ENCODE measurements around the gene SMARCA4. TPM values are rescaled to one million over a fixed set of nuclear protein-coding genes. Genes with fewer than 3 reads are reported as not detected.

The SMARCA4 gene
- total RNA-seq: 74.2 and 180 TPM in 2 replicates

DNA sequence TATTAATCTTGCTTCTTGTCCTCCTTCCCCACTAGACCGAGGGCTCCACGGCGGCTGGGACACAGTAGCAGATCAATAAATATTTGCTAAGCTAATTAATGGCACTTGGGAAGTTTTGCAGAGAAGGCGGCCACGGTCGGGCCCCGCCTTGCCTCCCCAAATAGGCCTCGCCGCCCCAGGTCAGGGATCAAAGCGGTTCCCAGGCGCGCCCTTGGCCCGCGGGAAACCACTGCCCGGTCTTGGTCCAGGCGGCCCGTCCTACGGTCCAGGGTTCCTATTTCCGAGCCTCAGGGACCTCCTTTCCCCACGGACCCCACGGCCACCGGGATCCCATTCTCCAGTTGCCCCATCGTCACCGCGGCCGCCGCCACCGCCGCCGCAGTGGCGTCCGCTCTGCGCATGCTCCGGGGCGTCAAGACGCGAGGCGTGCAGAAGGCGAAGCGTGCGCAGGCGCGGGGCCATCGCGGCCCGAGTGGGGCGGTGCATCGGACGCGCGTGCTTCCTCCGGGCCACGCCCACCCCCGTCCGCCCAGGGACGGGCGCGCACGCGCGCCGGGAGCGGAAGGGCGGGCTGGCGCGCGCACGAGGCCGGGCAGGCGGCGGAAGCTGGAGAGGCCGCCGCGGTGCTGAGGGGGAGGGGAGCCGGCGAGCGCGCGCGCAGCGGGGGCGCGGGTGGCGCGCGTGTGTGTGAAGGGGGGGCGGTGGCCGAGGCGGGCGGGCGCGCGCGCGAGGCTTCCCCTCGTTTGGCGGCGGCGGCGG, at the start of gene SMARCA4:
SMARCA4 (plus strand) TSS at position 717 of the 759 bp plus-strand sequence. CDS start 23,122 bp downstream, outside the sequence.
- peak; percentile 98 for DNase-seq

DNA sequence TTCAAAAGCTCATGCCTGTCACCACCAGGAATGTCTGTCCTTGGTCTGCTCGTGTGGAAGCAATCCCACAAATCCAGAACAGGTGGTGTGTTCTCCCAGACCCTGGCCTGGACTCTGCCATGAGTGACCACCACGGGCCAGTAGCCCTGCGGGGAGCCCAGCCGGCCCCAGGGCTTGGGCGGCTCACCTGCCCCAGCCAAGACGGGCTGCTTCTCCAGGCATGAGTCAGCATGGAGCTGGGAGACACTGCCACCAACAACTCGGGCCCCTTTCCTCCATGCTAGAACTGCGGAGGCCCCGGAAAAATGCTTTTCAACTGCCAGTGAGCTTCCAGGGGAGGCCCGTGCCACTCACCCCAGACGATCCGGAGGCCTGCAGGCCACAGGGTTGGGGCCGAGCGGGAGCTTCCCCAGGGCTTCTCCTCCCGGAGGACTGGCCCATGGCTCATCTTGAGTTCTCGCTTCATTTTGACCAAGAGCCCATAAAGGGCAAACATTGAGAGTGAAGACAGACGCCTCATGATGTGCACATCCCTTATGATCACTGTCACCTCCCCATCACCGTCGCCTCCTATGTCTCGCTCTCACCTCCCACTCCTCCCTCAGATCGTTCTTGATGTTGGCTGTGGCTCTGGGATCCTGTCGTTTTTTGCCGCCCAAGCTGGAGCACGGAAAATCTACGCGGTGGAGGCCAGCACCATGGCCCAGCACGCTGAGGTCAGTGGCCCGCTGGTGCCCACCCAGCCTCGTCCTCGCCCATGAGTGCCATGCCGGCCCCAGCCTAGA, 49.1 kb upstream of the SMARCA4 start:
- DNase-seq: no peak

DNA sequence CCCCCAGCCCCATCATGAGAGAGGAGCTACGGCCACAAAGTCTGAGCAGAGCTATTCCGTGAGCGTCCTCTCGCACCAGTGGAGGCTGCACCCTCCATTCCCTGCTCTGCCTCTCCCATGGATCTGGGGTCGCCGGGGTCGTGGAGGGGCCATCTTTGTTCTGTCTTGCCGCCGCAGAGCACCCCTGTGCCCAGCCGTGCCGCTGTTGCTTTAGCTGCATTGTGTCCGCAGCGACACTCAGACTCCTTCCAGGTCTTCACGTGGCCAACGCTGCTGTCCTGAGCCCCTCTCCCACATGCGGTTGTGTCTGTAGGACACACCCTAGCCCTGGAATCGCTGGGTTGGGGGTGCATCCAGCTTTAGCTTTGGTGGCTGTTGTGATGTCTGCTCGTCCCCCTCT, 48.2 kb upstream of the SMARCA4 start:
- DNase-seq: no peak

DNA sequence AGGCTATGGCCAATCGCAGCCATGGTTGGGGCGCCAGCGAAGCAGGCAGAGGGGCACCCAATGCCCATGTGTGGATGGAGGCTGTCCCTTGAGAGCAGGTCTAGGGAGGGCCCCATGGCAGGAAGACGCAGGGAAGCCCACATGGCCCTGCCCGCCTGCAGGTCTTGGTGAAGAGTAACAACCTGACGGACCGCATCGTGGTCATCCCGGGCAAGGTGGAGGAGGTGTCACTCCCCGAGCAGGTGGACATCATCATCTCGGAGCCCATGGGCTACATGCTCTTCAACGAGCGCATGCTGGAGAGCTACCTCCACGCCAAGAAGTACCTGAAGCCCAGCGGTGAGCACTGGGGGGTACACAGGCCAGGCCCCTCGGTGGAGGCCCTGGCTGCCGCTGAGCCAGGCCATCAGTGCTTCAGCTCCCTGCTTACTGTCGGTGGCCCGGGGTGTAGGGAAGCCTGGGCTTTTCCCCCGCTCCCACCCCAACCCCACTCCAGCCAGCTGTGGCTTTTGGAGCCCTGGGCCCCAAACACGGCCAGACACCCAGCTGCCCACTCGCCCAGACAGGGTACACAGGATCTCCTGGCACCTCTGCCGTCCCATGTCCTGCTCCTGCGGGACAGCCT, 47.0 kb upstream of the SMARCA4 start:
- DNase-seq: no peak

DNA sequence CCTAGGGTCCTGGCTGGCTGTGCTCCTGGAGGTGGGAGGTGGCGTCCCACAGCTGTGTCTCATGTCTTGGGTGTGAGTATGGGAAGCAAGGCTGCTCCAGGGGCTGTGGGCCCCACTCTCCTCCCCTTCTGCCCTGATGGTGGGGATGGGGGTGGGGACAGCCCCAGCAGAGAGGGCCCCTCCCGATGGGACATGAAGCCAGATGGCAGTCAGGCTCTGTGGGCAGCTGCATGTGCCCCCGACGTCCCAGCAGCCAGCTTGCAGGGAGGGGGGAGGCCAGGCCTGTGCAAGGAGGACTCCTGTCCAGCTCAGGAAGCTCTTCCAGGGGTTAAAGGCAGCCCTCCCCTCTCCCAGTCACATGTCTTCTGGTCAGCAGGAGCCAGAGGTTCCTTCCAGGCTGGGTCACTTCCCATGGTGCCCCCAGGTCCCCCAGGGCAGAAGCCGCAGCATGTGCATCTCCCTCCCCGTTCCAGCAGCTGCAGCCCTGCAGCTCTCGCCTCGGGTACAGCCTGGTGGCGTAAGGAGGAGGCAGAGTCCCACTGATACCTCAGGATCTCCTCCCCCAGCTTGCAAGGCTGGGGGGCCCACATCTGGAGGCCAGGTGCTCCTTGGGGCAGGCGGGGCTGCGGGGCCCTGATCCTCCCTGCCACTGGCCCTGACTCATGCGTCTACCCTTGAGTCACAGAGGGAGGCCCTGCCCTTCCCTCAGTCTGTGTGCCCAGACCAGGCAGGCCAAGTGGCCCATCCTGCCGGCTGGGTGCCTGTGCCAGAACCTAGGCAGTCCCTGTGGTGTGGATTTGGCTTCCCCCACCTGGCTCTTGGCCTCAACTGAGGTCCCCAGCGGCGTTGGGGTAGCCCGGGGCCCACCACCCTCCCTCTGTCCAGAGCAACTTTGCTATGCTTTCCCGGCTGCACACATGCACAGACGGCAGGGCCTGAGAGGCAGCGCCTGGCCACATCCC, 45.4 kb upstream of the SMARCA4 start:
- DNase-seq: no peak

DNA sequence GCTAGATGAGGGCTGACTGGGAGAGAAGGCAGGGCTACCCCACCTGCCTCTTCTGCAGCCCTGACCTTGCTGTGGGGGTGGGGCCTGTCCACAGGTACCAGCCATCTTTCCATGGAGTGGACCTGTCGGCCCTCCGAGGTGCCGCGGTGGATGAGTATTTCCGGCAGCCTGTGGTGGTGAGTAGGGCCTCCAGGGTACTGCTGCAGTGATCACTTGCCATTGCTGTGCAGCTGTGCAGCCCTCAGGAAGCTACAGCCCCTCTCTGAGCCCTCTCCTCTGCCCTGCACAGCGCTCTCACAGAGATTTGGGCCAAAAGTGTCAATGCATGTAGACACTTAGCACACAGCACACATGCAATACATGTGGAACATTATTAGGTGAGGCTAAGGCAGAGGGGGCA, 44.2 kb upstream of the SMARCA4 start:
- no peak for DNase-seq

DNA sequence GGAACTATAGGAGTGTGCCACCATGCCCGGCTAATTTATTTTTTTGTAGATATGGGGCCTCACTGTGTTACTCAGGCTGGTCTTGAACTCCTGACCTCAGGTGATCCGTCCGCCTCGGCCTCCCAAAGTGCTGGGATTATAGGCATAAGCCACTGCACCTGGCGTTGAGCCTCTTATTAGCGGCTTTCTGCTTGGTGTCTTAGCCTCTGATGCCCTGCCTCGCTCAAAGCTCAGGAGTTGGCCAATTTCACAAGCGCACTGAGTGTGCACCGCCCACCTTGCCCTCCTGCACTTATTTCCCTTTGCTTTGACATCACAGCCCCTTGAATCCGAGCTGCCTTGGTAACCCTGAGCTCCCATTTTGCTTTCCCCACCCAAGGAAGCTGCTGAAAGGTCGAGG, 42.5 kb upstream of the SMARCA4 start:
- no peak for DNase-seq

DNA sequence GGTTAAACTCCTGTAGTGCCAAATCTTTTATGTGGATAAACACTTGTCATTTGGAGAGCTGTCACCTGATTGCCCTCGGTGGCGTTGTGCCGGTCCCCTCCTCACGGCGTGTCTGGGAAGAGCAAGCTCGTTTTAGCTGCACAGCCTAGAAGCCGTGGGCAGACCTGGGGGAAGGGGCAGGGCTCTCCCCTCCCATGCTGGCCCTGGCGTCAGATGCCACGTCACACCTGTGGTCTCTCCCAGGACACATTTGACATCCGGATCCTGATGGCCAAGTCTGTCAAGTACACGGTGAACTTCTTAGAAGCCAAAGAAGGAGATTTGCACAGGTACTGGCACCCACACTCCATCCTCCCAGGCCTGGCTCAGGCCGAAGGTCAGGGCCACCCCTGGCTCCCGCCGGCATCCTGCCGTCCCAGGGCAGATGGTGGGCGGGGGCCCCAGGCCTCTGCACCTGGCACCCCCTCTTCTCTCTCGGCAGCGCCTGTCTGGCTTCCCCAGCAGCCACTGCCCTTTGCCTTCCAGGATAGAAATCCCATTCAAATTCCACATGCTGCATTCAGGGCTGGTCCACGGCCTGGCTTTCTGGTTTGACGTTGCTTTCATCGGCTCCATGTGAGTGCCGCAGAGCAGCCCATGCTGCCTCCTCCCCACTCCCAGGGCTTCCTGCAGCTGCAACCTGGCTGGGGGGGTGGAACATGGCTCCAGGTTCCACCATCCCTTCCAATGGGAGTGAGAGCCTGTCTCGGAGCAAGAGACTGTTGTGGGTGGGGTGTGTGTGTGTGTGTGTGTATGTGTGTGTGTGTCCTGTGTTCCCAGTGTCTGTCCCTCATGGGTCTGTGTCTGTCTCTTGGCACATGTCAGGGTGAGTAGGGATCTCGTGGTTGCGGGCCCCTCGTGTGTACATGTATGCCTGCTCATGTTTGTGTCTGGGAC, 41.2 kb upstream of the SMARCA4 start:
- no peak for DNase-seq

DNA sequence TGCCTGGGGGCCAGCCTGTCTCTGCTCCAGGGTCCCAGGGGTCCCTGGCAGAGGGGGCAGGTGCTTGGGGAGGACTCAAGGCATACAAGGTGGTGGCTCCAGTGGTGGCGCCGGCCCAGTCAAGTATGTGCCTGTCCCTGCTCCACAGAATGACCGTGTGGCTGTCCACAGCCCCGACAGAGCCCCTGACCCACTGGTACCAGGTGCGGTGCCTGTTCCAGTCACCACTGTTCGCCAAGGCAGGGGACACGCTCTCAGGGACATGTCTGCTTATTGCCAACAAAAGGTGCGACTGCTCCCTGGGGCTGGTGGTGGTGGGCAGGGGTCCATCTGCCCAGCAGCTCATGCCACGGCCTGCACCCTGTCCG, 40.6 kb upstream of the SMARCA4 start:
- DNase-seq: no peak

DNA sequence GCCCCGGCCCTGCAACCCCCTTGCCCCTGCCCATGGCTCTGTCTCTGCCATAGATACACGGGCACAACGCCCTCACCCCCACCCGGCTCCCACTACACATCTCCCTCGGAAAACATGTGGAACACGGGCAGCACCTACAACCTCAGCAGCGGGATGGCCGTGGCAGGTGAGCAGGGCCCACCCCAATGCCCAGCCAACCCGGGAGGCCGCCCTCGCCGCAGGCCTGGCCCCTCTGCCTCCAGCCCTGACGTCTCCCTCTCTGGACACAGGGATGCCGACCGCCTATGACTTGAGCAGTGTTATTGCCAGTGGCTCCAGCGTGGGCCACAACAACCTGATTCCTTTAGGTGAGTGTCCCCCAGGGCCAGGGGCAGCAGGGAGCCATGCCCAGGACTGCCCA, 40.0 kb upstream of the SMARCA4 start:
- DNase-seq: no peak

DNA sequence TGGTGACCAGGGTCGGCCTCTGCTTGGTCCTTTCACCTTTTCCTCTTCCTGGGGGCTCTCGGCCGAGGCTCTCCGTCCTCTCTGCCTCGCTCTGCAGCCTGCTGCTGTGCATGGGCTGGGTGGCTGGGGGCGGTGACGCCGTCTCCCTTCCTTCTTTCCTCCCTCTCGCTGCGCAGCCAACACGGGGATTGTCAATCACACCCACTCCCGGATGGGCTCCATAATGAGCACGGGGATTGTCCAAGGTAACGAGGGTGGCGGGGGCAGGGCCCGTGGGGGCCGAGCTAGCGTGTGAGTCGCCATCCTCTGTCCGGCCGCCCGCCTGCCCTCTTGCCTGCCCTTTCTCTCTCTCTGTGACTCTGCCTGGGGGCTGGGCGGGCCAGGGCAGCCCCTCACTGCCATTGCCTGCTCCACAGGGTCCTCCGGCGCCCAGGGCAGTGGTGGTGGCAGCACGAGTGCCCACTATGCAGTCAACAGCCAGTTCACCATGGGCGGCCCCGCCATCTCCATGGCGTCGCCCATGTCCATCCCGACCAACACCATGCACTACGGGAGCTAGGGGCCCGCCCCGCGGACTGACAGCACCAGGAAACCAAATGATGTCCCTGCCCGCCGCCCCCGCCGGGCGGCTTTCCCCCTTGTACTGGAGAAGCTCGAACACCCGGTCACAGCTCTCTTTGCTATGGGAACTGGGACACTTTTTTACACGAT, 39.5 kb upstream of the SMARCA4 start:
- DNase-seq: no peak

DNA sequence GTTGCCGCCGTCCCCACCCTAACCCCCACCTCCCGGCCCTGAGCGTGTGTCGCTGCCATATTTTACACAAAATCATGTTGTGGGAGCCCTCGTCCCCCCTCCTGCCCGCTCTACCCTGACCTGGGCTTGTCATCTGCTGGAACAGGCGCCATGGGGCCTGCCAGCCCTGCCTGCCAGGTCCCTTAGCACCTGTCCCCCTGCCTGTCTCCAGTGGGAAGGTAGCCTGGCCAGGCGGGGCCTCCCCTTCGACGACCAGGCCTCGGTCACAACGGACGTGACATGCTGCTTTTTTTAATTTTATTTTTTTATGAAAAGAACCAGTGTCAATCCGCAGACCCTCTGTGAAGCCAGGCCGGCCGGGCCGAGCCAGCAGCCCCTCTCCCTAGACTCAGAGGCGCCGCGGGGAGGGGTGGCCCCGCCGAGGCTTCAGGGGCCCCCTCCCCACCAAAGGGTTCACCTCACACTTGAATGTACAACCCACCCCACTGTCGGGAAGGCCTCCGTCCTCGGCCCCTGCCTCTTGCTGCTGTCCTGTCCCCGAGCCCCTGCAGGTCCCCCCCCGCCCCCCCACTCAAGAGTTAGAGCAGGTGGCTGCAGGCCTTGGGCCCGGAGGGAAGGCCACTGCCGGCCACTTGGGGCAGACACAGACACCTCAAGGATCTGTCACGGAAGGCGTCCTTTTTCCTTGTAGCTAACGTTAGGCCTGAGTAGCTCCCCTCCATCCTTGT, 38.8 kb upstream of the SMARCA4 start:
- no peak for DNase-seq

DNA sequence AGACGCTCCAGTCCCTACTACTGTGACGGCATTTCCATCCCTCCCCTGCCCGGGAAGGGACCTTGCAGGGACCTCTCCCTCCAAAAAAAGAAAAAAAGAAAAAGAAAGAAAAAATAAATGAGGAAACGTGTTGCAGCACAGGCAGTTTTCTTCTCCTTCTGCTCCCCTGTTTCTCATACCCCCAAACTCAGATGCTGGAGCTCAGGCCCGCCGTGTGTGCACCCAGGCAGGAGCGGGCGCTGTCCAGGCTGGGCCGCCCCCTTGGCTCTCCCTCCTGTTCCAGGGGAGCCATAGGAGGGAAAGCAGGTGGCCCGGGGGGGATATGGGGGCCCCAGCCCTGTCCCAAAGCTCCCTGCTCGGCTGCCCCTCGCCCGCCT, 38.2 kb upstream of the SMARCA4 start:
- no peak for DNase-seq

DNA sequence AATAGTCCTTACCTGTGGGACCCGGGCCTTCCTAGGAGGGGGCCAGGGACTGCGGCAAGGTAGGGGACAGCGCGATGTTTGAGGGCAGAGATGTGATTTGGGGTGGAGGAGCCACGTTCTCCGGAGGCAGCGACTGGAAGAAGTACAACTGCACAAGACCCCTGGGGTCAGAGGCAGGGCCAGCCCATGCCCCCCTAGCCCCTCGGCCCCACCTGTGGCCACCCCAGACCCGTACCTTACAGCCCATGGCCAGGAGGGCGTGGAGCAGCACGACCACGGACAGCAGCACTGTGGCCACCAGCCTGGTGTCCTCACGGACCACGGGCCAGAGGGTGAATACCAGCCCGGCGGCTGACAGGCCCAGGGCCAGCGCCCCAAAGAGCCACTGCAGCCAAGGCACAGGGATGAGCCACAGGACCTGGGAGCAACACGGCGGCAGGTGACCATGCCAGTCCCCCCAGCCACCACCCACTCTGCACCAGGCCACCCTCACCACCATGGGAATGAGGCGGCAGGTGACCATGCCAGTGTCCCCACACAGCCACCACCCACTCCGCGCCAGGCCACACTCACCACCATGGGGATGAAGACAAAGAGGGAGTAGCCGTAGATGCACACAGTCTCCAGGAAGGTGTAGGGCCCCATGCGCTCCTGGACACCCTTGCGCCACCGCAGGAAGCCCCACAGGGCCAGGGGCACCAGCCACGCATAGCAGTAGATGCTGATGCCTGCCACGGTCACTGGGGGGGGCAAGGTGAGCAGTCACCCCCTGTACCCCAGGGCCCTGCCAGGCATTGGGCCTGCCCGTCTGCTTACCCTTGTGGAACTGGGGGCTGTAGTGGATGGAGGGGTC, 37.3 kb upstream of the SMARCA4 start:
- DNase-seq: no peak

DNA sequence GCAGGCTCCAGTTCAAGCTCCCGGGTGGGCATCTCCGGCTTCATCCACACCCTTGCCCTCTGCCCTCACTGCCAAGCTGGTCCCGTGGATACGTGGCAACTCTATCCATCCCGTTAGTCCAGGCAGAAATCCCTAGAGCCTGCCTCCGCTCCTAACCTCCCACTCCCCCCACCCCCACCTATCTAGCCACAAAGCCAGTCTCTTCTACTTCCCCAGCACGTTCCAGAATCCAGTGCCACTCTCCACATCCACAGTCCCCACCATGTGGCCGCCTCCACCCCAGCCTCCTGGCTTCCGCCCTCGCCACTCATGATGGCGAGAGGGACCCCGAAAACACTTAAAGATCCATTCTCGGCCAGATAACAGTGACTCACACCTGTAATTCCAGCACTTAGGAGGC, 36.2 kb upstream of the SMARCA4 start:
- no peak for DNase-seq

DNA sequence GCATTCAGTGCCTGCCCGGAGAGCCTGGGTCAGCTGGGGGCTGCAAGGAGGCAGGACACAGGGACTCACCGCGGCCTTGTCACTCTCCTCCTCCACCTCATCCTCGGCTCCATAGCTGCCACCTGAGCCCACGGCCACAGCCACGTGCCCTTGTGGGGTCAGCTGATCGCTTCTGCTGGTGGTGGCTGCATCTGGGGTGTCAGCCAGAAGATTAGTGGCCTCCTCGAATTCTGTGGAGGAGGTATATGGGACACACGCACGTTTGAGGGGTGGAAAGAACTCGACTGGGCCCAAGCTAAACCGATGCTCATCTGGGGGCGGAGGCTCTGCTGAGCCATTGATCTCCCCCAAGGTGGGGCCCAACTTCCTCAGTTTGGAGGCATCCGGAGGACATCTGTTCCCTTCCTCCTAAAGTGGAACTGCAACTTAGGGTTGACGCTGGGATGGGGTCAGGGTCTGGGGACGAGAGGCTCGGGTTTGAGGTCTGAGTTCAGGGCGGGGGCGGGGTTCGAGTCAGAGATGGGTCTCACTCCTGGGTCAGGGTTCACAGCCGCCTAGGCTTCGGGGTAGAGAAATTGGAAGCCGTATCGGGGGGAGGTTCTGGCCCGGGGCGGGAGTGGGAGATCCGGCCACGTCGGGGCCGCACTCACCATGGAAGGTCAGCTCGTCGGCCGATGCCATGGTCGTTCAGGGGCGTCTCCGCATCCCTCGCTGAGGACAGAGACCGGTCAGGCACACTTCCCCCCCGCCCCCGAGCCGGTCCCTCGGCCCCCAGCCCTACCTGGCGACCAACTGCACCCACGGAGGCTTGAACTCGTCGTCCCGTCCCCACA, 32.9 kb upstream of the SMARCA4 start:
- no peak for DNase-seq

DNA sequence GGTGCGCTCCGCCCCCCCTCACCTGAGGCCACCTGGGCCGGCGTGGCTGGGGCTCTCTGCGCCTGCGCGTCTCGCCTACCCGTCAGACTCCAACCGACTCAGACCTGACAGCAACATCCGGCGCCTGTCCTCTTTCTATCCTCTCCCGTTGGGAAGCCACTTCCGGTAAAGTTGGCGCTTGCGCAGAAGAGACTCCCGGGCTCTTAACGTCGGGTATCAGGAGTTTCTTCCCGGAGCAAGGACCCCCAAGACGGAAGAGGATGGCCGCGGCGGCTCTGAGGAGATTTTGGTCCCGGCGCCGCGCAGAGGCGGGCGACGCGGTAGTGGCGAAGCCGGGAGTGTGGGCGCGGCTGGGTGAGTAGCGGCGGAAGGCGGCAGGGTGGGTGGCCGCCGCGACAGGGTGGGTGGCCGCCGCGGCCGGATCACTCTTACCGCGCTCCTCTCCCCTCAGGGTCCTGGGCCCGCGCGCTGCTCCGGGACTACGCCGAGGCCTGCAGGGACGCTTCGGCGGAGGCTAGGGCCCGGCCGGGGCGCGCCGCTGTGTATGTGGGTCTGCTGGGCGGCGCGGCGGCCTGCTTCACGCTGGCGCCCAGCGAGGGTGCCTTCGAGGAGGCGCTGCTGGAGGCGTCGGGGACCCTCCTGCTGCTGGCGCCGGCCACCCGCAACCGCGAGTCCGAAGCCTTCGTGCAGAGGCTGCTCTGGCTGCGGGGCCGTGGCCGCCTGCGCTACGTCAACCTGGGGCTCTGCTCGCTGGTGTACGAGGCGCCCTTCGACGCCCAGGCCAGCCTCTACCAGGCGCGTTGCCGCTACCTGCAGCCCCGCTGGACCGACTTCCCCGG, 32.0 kb upstream of the SMARCA4 start, which contains the start of the genes TIMM29 and YIPF2:
TIMM29 (plus strand) TSS at position 249 of the 839 bp plus-strand sequence; CDS start at position 261, 12 bp downstream.
YIPF2 (minus strand) TSS at position 77 of the 839 bp plus-strand sequence. CDS start 229 bp downstream, outside the sequence.
- peak; percentile 97 for DNase-seq

Measured in dermis blood vessel endothelial cell (primary cell).